ENCODE measurements around the gene BEGAIN.

GRCh38 chr14:100584056-100585031, 2.9 kb downstream of the BEGAIN start:
- TF ChIP-seq CREB1 (IDR thresholded peaks at IDR 0.05) (no peak), CREB1 (CRISPR knock-in tag; IDR thresholded peaks at IDR 0.05) (no peak), CTCF (IDR thresholded peaks at IDR 0.05 in 2 of 3, conservative IDR thresholded peaks at IDR 0.05 in 1 of 3; ENCODE audit: insufficient read depth in 2 of 3, low read depth in 1 of 3, low read length in 3 of 3) (no peak), NFXL1 (CRISPR knock-in tag; IDR thresholded peaks at IDR 0.05) (no peak), RBFOX2 (IDR thresholded peaks at IDR 0.05; ENCODE audit: low read depth, low read length) (no peak), ZNF239 (CRISPR knock-in tag; IDR thresholded peaks at IDR 0.05) (no peak), POLR2A (conservative IDR thresholded peaks at IDR 0.05) (no peak), KLF6 (CRISPR knock-in tag; IDR thresholded peaks at IDR 0.05; ENCODE audit: borderline replicate concordance) (no peak), ZBTB33 (CRISPR knock-in tag; IDR thresholded peaks at IDR 0.05) (no peak), E2F3 (CRISPR knock-in tag; IDR thresholded peaks at IDR 0.05) (no peak), YBX1 (IDR thresholded peaks at IDR 0.05) (no peak)

Measured in K562 (cell line).